ENCODE data around the gene WRAP73. TPM values are rescaled to one million over a fixed set of nuclear protein-coding genes. Genes with fewer than 3 reads are reported as not detected.

WRAP73 gene
- total RNA-seq, 1 donor from 2014 or later = 15.6 TPM

DNA sequence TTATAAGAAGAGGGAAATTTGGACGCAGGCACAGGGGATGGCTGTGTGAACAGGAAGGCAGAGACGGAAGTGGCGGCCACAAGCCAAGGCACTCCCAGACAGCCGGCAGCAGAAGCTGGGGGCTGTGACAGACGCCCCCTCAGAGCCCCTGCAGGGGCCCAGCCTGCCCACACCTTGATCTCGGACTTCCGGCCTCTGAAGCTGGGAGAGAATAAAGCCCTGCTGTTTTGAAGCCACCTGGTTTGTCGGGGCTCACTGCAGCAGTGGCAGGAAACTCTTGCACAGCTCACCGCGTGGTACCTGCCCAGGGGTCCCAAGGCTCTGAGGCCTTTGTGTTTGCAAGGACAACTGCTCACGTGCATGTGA, 52.3 kb downstream of the WRAP73 start:
- H3K27ac ChIP-seq (ENCODE audit: low read depth, low read length) = no peak overlapping the region
- no peak overlapping the region for H3K9ac ChIP-seq (ENCODE audit: low read length)
- TF ChIP-seq, protein P1, sequence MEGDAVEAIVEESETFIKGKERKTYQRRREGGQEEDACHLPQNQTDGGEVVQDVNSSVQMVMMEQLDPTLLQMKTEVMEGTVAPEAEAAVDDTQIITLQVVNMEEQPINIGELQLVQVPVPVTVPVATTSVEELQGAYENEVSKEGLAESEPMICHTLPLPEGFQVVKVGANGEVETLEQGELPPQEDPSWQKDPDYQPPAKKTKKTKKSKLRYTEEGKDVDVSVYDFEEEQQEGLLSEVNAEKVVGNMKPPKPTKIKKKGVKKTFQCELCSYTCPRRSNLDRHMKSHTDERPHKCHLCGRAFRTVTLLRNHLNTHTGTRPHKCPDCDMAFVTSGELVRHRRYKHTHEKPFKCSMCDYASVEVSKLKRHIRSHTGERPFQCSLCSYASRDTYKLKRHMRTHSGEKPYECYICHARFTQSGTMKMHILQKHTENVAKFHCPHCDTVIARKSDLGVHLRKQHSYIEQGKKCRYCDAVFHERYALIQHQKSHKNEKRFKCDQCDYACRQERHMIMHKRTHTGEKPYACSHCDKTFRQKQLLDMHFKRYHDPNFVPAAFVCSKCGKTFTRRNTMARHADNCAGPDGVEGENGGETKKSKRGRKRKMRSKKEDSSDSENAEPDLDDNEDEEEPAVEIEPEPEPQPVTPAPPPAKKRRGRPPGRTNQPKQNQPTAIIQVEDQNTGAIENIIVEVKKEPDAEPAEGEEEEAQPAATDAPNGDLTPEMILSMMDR (IDR thresholded peaks at IDR 0.05; ENCODE audit: insufficient read depth, low read depth, low read length) = no peak
- TF ChIP-seq EZH2 (IDR thresholded peaks at IDR 0.05; ENCODE audit: insufficient read depth, low read length) = no peak
- no peak overlapping the region for H3K4me3 ChIP-seq (ENCODE audit: insufficient read depth, low read depth, low read length)
- Mint-ChIP-seq H3K4me1 (ENCODE audit: low read depth, unreplicated experiment) (peaks cover 3% of the 10 kb centered on the region), H3K4me3 (ENCODE audit: unreplicated experiment) (no peak overlapping the region), H3K27ac (ENCODE audit: unreplicated experiment) (no peak overlapping the region), H3K27me3 (ENCODE audit: low read depth, unreplicated experiment) (peaks cover 12% of the 10 kb centered on the region), H3K9me3 (ENCODE audit: unreplicated experiment) (no peaks in the 10 kb centered on the region), H3K36me3 (ENCODE audit: low read depth, unreplicated experiment) (no peaks in the 10 kb centered on the region)
- H4K20me1 ChIP-seq (ENCODE audit: insufficient read depth, low read length) = no peaks in the 10 kb centered on the region
- H3K4me1 ChIP-seq (ENCODE audit: insufficient read depth, low read length) = peaks cover 4% of the 10 kb centered on the region
- DNase-seq (ENCODE audit: low read depth) (no peak), FAIRE-seq (no peak)
- no peak overlapping the region for H3K4me2 ChIP-seq (ENCODE audit: low read length)
- H2AFZ ChIP-seq (ENCODE audit: low read depth, low read length) = no peak overlapping the region
- no peaks in the 10 kb centered on the region for H3K79me2 ChIP-seq (ENCODE audit: insufficient read depth, low read length)
- peaks cover 2% of the 10 kb centered on the region for H3K27me3 ChIP-seq (ENCODE audit: insufficient read depth, low read length)
- no peaks in the 10 kb centered on the region for H3K9me3 ChIP-seq (ENCODE audit: insufficient read depth, low read depth, low read length)
- no peaks in the 10 kb centered on the region for H3K36me3 ChIP-seq (ENCODE audit: insufficient read depth, low read length)

DNA sequence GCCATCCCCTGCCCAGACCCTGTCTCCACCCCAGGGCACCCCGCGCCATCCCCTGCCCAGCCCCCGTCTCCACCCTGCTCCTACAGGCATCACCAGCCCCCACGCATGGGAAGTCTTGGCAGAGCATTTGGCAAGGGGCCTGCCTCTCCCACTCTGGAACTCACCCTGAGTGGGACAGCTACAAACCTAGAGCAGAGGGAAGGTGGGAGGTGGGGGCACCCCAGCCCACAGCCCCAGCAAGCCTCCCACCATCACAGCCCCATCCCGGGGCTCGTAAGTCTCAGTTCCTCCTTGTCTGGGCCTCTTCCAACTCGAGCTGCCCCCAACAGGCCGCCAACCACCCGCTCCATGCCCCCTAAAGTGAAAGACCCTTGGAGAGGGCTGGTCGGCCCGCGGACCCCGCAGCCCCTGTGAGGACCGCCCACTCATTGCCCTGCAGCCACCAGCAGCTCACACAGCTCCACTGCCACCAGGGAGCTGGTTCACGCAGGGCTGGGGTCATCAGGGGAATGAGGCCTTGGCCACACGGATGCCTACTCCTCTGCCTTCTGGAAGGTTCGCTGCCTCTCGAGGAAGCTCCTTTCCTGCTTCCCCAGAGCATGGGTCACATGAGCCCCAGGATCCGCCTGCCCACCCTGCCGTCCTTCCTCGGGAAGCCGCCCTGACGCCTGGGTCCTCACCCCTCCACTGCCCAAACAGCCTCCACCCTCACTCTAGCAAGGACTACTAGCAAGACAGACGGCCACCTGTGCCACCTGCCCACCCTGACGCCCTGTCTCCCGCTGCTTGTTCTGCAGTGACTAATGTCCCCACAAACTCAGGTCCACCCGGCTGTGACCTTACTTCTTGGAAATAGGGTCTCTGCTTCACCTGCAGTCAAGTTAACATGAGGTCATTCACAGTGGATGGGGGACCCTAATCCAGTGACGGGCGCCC, 53.0 kb downstream of the WRAP73 start:
- no peak overlapping the region for H3K27ac ChIP-seq (ENCODE audit: low read depth, low read length)
- DNase-seq (ENCODE audit: low read depth) = no peak
- no peak overlapping the region for H3K4me2 ChIP-seq (ENCODE audit: low read length)
- Mint-ChIP-seq H3K36me3 (ENCODE audit: low read depth, unreplicated experiment) (no peaks in the 10 kb centered on the region), H3K27me3 (ENCODE audit: low read depth, unreplicated experiment) (peaks cover 12% of the 10 kb centered on the region), H3K27ac (ENCODE audit: unreplicated experiment) (no peak overlapping the region), H3K9me3 (ENCODE audit: unreplicated experiment) (no peaks in the 10 kb centered on the region), H3K4me3 (ENCODE audit: unreplicated experiment) (no peak overlapping the region), H3K4me1 (ENCODE audit: low read depth, unreplicated experiment) (peaks cover 3% of the 10 kb centered on the region)
- no peaks in the 10 kb centered on the region for H3K36me3 ChIP-seq (ENCODE audit: insufficient read depth, low read length)
- peaks cover 4% of the 10 kb centered on the region for H3K4me1 ChIP-seq (ENCODE audit: insufficient read depth, low read length)
- no peak for FAIRE-seq
- no peak overlapping the region for H3K9ac ChIP-seq (ENCODE audit: low read length)
- no peak overlapping the region for H2AFZ ChIP-seq (ENCODE audit: low read depth, low read length)
- H3K4me3 ChIP-seq (ENCODE audit: insufficient read depth, low read depth, low read length) = no peak overlapping the region
- no peaks in the 10 kb centered on the region for H3K79me2 ChIP-seq (ENCODE audit: insufficient read depth, low read length)
- no peaks in the 10 kb centered on the region for H4K20me1 ChIP-seq (ENCODE audit: insufficient read depth, low read length)
- TF ChIP-seq EZH2 (IDR thresholded peaks at IDR 0.05; ENCODE audit: insufficient read depth, low read length) = no peak
- TF ChIP-seq, protein P1 (IDR thresholded peaks at IDR 0.05; ENCODE audit: insufficient read depth, low read depth, low read length) = no peak
- H3K27me3 ChIP-seq (ENCODE audit: insufficient read depth, low read length) = peaks cover 2% of the 10 kb centered on the region
- H3K9me3 ChIP-seq (ENCODE audit: insufficient read depth, low read depth, low read length) = no peaks in the 10 kb centered on the region

DNA sequence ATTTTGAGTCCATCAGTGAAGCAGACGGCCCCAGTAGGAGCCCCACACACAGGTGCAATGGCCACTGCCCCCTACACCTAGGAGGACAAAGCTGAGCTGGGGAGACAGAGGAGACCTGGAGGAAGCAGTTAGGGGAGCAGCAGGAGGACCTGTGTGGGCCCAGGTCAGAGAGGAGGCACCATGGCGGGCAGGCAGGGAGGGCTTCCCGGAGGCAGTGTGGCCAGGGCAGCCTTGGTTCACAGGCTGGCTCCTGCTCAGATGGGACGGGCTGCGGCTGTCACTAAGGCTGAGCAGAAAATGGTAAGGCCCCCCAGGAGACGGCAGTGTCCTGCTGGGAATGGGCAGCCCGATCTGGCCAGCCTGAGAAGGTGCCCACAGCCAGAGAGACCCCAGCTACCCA, 54.0 kb downstream of the WRAP73 start:
- Histone ChIP-seq H4K20me1 (ENCODE audit: insufficient read depth, low read length) (no peaks in the 10 kb centered on the region), H2AFZ (ENCODE audit: low read depth, low read length) (no peak overlapping the region), H3K36me3 (ENCODE audit: insufficient read depth, low read length) (no peaks in the 10 kb centered on the region), H3K4me3 (ENCODE audit: insufficient read depth, low read depth, low read length) (no peak overlapping the region), H3K4me1 (ENCODE audit: insufficient read depth, low read length) (peaks cover 4% of the 10 kb centered on the region), H3K27me3 (ENCODE audit: insufficient read depth, low read length) (peaks cover 2% of the 10 kb centered on the region), H3K27ac (ENCODE audit: low read depth, low read length) (no peak overlapping the region), H3K9me3 (ENCODE audit: insufficient read depth, low read depth, low read length) (no peaks in the 10 kb centered on the region), H3K9ac (ENCODE audit: low read length) (no peak overlapping the region), H3K79me2 (ENCODE audit: insufficient read depth, low read length) (no peaks in the 10 kb centered on the region), H3K4me2 (ENCODE audit: low read length) (no peak overlapping the region)
- FAIRE-seq (no peak), DNase-seq (ENCODE audit: low read depth) (no peak)
- Mint-ChIP-seq H3K4me3 (ENCODE audit: unreplicated experiment) (no peak overlapping the region), H3K4me1 (ENCODE audit: low read depth, unreplicated experiment) (peaks cover 3% of the 10 kb centered on the region), H3K27ac (ENCODE audit: unreplicated experiment) (no peak overlapping the region), H3K36me3 (ENCODE audit: low read depth, unreplicated experiment) (no peaks in the 10 kb centered on the region), H3K27me3 (ENCODE audit: low read depth, unreplicated experiment) (peaks cover 6% of the 10 kb centered on the region), H3K9me3 (ENCODE audit: unreplicated experiment) (no peaks in the 10 kb centered on the region)
- TF ChIP-seq EZH2 (IDR thresholded peaks at IDR 0.05; ENCODE audit: insufficient read depth, low read length) = no peak
- TF ChIP-seq, protein P1 (IDR thresholded peaks at IDR 0.05; ENCODE audit: insufficient read depth, low read depth, low read length) = no peak
